Stimulated activated CD8-positive, alpha-beta memory T cell treated with anti-CD3 and anti-CD28 coated beads, Interleukin-2, amount 100 ng/mL, for 48 hours (primary cell): Measurements from ENCODE around the gene JAM3.
A peak's percentile ranks its signal among the peaks of the same experiment; 100 is the strongest.

Source experiments
- DNase-seq, 2 donors: peaks; one replicate each; pipeline ENCODE4 v3.0.0-alpha.2; 2020; ENCODE audit warnings: low read depth in 2 of 2

The JAM3 gene

GRCh38 chr11:134039726-134040385 lies 29.0 kb upstream of the JAM3 start:
- no peak for DNase-seq

- DNase-seq, result no peak
These were observed 28.2 kb upstream of the JAM3 start for GRCh38 chr11:134040386-134041302.

- no peak for DNase-seq
These were observed 27.5 kb upstream of the JAM3 start for GRCh38 chr11:134041349-134041748.

GRCh38 chr11:134041791-134042696 lies 26.8 kb upstream of the JAM3 start:
- no peak for DNase-seq

- DNase-seq, result no peak
These were observed 25.0 kb upstream of the JAM3 start for GRCh38 chr11:134043821-134044420.

DNA sequence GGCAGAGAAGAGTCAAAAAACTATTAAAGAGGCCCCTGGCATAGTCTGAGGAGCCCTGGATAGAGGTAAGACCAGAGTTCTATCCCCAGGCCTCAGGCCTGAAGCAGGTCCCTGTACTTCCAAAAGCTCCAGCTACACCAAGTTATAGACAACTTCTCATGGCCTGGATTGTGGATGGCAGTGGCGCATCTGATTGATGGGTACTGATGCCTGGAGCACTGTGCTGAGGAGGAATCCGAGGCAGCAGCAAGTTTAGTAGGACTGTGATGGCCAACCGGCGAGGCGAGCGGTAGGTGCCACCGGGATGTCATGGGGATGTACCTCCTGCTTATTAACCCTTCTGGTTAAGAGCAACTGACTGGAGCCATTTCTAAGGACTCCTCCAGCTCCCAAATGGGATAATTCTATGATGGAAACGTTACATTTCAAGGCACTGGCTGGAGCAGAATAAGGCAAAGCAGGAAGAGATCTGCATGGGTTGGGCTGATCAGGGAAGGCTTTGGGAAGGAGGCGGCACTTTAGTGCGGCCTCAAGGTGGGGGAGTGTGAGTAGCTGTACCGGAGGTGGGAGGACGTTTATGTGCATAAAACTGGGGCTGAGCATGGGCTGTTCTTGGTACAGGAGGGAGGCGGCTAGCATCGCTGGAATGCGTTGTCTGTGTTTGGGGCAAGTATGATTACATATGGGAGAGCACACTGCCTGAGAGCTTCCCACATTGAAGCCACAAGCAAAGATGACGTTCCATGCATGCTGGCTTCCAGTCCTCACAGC lies 24.2 kb upstream of the JAM3 start:
- DNase-seq, result no peak

GRCh38 chr11:134045799-134046635 lies 22.9 kb upstream of the JAM3 start:
- no peak for DNase-seq

- no peak for DNase-seq
These were observed 22.0 kb upstream of the JAM3 start for GRCh38 chr11:134046681-134047449.

GRCh38 chr11:134047586-134047999 lies 21.3 kb upstream of the JAM3 start:
- no peak for DNase-seq

DNA sequence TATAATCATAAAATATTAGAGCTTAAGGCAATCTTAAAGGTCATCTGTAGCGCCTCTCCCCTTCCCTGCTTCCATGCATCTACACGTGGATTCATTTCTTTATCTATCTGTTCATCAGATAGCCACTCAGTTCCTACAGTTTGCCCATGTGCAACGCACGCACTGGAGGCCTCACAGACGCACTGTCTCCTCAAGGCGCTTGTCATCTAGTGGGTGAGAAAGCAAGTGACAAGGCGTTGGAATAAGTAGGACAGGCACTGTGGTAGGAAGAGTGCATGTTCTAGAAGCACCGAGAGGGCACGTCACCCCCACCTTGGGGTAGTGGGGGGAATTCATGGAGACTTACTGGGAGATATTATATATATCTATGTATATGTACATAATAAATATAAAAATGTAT lies 20.8 kb upstream of the JAM3 start:
- DNase-seq, result no peak

DNA sequence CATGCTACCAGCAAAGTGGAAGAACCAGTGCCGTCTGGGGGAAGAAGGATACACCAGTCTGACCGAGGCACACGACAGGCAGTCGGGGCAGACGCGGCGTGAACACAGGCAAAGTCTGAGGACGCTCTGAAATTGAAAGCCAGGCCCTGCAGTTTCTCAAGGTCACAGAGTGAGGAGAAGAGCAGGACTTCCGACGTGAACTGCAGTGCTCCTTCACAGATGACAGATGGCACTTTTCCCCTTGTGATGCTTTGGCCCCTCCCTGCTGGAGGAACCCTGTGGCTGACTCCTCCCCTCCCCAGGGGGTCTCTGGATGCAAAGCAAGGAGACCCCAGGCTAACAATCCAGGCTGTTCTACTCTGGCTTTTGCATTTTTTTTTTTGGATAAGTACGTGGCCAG lies 19.6 kb upstream of the JAM3 start:
- no peak for DNase-seq

DNA sequence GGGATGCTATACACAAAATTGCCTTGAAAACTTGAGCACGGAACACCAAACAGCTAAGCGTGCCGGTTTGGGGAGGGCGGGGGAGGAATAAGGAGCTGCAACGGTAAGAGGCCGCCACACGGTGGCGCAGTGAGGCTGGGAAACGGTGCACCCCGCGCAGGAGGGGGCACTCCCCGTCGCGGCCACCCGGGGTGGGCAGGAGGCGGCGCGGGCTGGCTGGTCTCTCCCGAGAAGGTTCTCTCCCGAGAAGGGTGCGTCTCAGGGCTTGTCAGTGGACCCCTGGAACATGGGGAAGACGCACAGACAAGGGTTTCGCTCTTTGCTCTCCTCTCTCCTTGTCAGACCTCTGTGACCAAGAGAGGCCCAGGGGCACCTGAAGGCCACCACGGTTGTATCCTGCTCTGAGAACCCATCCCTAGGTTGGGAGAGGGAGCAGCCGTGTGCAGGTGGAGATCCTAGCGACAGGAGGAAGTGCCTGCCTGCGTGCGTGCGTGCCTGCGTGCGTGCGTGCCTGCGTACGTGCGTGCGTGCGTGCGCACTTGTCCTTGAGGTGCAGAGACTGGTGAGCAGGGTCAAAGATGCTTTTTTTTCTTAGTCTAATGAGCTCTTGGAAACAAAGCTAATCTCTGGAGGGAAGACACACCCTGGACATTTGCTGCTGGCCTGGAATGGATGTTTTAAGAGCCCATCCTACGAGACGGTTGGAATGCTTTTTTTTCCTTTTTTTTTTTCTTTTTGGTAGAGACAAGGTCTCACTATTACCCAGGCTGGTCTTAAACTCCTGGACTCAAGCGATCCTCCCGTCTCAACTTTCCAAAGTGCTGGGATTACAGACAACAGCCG lies 18.1 kb upstream of the JAM3 start:
- DNase-seq, result peak; percentile 63 to 66

GRCh38 chr11:134052395-134052987 lies 16.4 kb upstream of the JAM3 start:
- no peak for DNase-seq

- no peak for DNase-seq
These were observed 15.6 kb upstream of the JAM3 start for GRCh38 chr11:134052988-134053945.

GRCh38 chr11:134055029-134055428 lies 13.8 kb upstream of the JAM3 start:
- DNase-seq, result no peak

- DNase-seq, result no peak
These were observed 8.6 kb upstream of the JAM3 start for GRCh38 chr11:134060316-134060715.
